Measurements from ENCODE around the gene TAOK3.

The TAOK3 gene

GRCh38 chr12:118107011-118107410 is 265.7 kb downstream of the TAOK3 start:
- no peak overlapping the region for H3K4me3 ChIP-seq (replicated peaks; ENCODE audit: low read depth, low read length)
- no peak for TF ChIP-seq CTCF (IDR thresholded peaks at IDR 0.05; ENCODE audit: low read length, missing control alignments)
- DNase-seq (ENCODE audit: low read depth) = no peak

GRCh38 chr12:118103601-118104382 is 268.9 kb downstream of the TAOK3 start, which contains the start of gene VSIG10:
TSS of gene VSIG10 (minus strand) at chr12:118104011. CDS start at chr12:118103671, 340 bp downstream.
- peak within 1 kb of the TSS; percentile 64 for H3K4me3 ChIP-seq (replicated peaks; ENCODE audit: low read depth, low read length)
- peak; percentile 62 for DNase-seq (ENCODE audit: low read depth)
- no peak for TF ChIP-seq CTCF (IDR thresholded peaks at IDR 0.05; ENCODE audit: low read length, missing control alignments)

- DNase-seq (ENCODE audit: low read depth) = no peak
- no peak for TF ChIP-seq CTCF (IDR thresholded peaks at IDR 0.05; ENCODE audit: low read length, missing control alignments)
- peak overlapping the region; percentile 64 for H3K4me3 ChIP-seq (replicated peaks; ENCODE audit: low read depth, low read length)
These were observed 269.5 kb downstream of the TAOK3 start for GRCh38 chr12:118103201-118103600.

GRCh38 chr12:118102609-118103008 is 270.1 kb downstream of the TAOK3 start:
- DNase-seq (ENCODE audit: low read depth) = no peak
- H3K4me3 ChIP-seq (replicated peaks; ENCODE audit: low read depth, low read length) = peak overlapping the region; percentile 64
- no peak for TF ChIP-seq CTCF (IDR thresholded peaks at IDR 0.05; ENCODE audit: low read length, missing control alignments)

DNA sequence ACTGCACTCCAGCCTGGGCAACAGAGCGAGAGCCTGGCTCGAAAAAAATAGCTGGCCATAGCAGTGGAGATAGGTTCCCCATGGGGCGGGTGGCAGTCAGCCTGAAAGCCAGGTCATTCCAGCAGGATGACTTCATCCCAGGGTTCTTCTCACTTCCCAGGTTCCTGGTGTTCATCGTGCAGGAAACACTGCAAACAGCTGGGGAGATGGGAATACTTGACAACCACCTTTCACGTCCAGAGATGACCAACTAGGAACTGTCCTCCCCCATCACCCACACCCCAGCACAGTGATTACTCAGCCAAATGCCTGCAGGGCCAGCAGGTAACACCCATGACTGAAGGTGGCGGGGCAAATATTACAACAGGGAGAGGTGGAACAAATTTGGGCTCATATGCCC is 270.6 kb downstream of the TAOK3 start:
- no peak for TF ChIP-seq CTCF (IDR thresholded peaks at IDR 0.05; ENCODE audit: low read length, missing control alignments)
- no peak for DNase-seq (ENCODE audit: low read depth)
- no peak overlapping the region for H3K4me3 ChIP-seq (replicated peaks; ENCODE audit: low read depth, low read length)

GRCh38 chr12:118101051-118101450 is 271.7 kb downstream of the TAOK3 start:
- TF ChIP-seq CTCF (IDR thresholded peaks at IDR 0.05; ENCODE audit: low read length, missing control alignments) = no peak
- DNase-seq (ENCODE audit: low read depth) = no peak
- H3K4me3 ChIP-seq (replicated peaks; ENCODE audit: low read depth, low read length) = no peak overlapping the region

Data from fibroblast of pulmonary artery (primary cell).